Motor neuron (in vitro differentiated cells): ENCODE data around the gene RNF32. TPM values are rescaled to one million over a fixed set of nuclear protein-coding genes. Genes with fewer than 3 reads are reported as not detected.
"Not testable (repeated sequence)": the region's sequence is repeated elsewhere in the genome, so short reads cannot be mapped to it uniquely, and the experiment has no call there.

Experiments
- ATAC-seq, 8 experiments: fragments of 200-7000 bp; cut with Tn5 transposase; replicated peaks in 6 of 8; 2 replicates each; pipeline ENCODE4 v1.8.0; 2021; ENCODE audit warnings: mild to moderate bottlenecking in 8 of 8, moderate library complexity in 8 of 8
- H3K27ac ChIP-seq, 2 donors: fragments of 250-450 bp; sonication (Bioruptor Pico); 2 replicates each; pipeline ENCODE4 v1.9.0; 2021; ENCODE audit warnings: antibody characterized with exemption in 2 of 2, mild to moderate bottlenecking in 2 of 2, moderate library complexity in 1 of 2
- H3K4me1 ChIP-seq, 2 donors: fragments of 250-450 bp; sonication (Bioruptor Pico); replicated peaks in 1 of 2; 2 replicates each; pipeline ENCODE4 v1.6.1; 2021; ENCODE audit warnings: antibody characterized with exemption in 2 of 2, mild to moderate bottlenecking in 2 of 2, moderate library complexity in 1 of 2
- H3K4me3 ChIP-seq, 5 donors: fragments of 250-450 bp; sonication (Bioruptor Pico); 2 replicates each; pipeline ENCODE4 v1.9.0; 2021; ENCODE audit warnings: antibody characterized with exemption in 5 of 5, mild to moderate bottlenecking in 5 of 5, moderate library complexity in 4 of 5
- WGBS, 10 experiments: fragments of 450-650 bp; shearing (Covaris generic); methylation state at CpG; one replicate each; pipeline ENCODE4 v1.0.0; 2022; 5-methylcytosine and 5-hydroxymethylcytosine counted together
- in situ Hi-C, 9 experiments: fragments of 400-800 bp; cut with MboI; loops; one replicate each; pipeline ENCODE4 v1.15.0; 2021; ENCODE audit warnings: low sequenced_read_pairs in 9 of 9, low pct_unique_long_range_greater_than_20kb in 2 of 9; ENCODE audit not compliant: unreplicated experiment in 9 of 9
- total RNA-seq, 8 experiments: library from RNA; unstranded; fragments of 300-600 nt; gene quantifications; 2 replicates each; pipeline versions ENCODE4 v1.2.3 to v1.2.4, GENCODE V29; 2022

Gene RNF32
- total RNA-seq, 8 experiments from 2014 or later = 3.1 to 6.9 (median 5.0) TPM

DNA sequence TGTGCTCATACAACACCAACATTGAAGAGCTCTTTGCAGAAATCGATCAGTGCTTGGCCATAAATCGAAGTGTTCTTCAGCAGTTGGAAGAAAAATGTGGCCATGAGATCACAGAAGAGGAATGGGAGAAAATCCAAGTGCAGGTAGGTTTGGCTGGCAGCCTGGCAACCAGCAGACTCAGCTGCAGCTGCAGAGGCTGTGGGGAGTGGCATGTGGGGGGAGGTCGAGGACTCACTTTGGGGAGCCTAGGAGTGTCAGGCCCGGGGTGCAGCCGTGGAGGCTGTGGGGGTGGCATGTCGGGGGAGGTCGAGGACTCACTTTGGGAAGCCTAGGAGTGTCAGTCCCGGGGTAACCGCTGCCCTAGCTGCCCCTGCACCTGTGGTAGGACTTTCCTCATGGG, 35.1 kb downstream of the RNF32 start:
- H3K4me1 ChIP-seq = no peaks in the 10 kb centered on the region
- H3K27ac ChIP-seq = no peak overlapping the region
- in situ Hi-C loops = no loop called here
- ATAC-seq = no peak
- H3K4me3 ChIP-seq = no peak overlapping the region
- 81 to 100% (median 94%) methylated on average over 1 to 2 of the region's 9 CpGs; no CpG with 5 or more reads in 5 of the 10 experiments for WGBS, 10 experiments

DNA sequence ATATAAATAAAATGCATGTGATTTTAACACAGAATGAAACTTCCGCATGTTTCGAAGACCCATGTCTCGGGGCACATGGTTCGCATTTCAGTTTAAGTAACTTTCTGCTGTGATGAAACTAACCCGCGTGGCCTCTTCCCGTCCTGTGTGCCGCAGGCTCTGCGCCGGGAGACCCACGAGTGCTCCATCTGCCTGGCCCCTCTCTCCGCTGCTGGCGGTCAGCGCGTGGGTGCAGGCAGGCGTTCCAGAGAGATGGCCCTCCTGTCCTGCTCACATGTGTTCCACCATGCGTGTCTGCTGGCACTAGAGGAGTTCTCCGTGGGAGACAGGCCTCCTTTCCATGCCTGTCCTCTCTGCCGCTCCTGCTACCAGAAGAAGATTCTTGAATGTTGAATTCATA, 35.7 kb downstream of the RNF32 start:
- Histone ChIP-seq H3K4me1 (no peaks in the 10 kb centered on the region), H3K4me3 (no peak overlapping the region), H3K27ac (no peak overlapping the region)
- in situ Hi-C loops = no loop called here
- 87 to 100% (median 92%) methylated on average over 1 to 11 of the region's 19 CpGs; no CpG with 5 or more reads in 4 of the 10 experiments for WGBS, 10 experiments
- no peak for ATAC-seq

GRCh38 chr7:156677374-156678054, 36.9 kb downstream of the RNF32 start:
- Histone ChIP-seq H3K4me3 (no peak overlapping the region), H3K27ac (no peak overlapping the region), H3K4me1 (no peaks in the 10 kb centered on the region)
- 99 to 100% (median 100%) methylated on average over 1 to 9 of the region's 9 CpGs; no CpG with 5 or more reads in 2 of the 10 experiments for WGBS, 10 experiments
- in situ Hi-C loops = no loop called here
- ATAC-seq = peak in 3 of 8 experiments; percentile 48 to 84 (median 63)

GRCh38 chr7:156680281-156680680, 39.7 kb downstream of the RNF32 start:
- Histone ChIP-seq H3K4me1 (no peaks in the 10 kb centered on the region), H3K27ac (no peak overlapping the region), H3K4me3 (no peak overlapping the region)
- 29 to 100% (median 78%) methylated on average over 1 of the region's 1 CpG; no CpG with 5 or more reads in 4 of the 10 experiments for WGBS, 10 experiments
- in situ Hi-C loops = no loop called here
- ATAC-seq = peak in 1 of 8 experiments; percentile 53

GRCh38 chr7:156682928-156683327, 42.4 kb downstream of the RNF32 start:
- H3K27ac ChIP-seq = no peak overlapping the region
- peak in 3 of 8 experiments; percentile 60 to 77 (median 63) for ATAC-seq
- WGBS, 10 experiments = 7 to 100% (median 71%) methylated on average over 1 to 2 of the region's 2 CpGs; no CpG with 5 or more reads in 3 of the 10 experiments
- H3K4me1 ChIP-seq = no peaks in the 10 kb centered on the region
- in situ Hi-C loops = no loop called here
- no peak overlapping the region for H3K4me3 ChIP-seq

DNA sequence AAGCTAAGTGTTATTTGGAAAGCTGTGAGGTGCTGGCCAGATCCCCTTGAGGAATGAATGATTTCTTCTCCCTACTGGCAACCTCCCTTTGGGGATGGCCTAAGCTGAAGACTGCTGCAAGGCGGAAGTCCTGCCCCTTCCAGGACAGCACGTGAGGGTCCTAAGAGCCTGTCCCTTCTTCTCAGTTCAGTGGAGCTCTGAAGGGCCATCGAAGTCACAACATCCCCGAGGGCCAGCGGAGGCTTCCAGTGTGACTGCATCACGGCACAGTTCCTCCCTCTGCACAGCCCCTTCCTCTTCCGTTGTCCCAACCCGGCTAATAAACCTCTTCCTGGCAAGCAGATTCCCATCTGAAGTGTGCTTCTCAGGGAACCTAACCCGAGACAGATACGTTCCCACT, 43.7 kb downstream of the RNF32 start:
- in situ Hi-C loops = no loop called here
- no peaks in the 10 kb centered on the region for H3K4me1 ChIP-seq
- peak in 1 of 8 experiments; percentile 7 for ATAC-seq
- no peak overlapping the region for H3K4me3 ChIP-seq
- no peak overlapping the region for H3K27ac ChIP-seq
- 70 to 100% (median 90%) methylated on average over 1 to 8 of the region's 10 CpGs; no CpG with 5 or more reads in 3 of the 10 experiments for WGBS, 10 experiments

GRCh38 chr7:156684661-156685060, 44.1 kb downstream of the RNF32 start:
- H3K4me1 ChIP-seq = no peaks in the 10 kb centered on the region
- 75 to 100% (median 82%) methylated on average over 1 to 3 of the region's 4 CpGs; no CpG with 5 or more reads in 3 of the 10 experiments for WGBS, 10 experiments
- in situ Hi-C loops = no loop called here
- H3K4me3 ChIP-seq = no peak overlapping the region
- H3K27ac ChIP-seq = no peak overlapping the region
- no peak for ATAC-seq

DNA sequence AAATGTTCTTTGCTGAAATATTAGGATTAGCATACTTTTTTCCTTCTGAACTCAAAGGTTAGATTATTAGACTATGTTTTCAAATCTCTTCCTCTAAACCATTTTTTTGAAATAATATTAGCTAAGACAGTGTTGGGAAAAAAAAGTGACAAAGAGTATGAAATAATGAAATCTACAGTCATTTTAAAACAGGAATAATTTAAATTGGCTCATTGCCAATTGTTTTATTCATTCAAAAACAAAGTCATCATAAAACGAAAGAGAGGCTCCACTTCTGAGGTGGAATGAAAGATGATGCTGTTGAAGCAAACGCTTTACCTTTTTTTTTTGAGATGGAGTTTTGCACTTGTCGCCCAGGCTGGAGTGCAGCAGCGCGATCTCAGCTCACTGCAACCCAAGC, 51.2 kb downstream of the RNF32 start:
- Histone ChIP-seq H3K4me1 (no peaks in the 10 kb centered on the region), H3K27ac (no peak overlapping the region), H3K4me3 (no peak overlapping the region)
- ATAC-seq = no peak
- 65 to 100% (median 83%) methylated on average over 1 to 5 of the region's 5 CpGs for WGBS, 10 experiments
- in situ Hi-C loops = no loop called here

DNA sequence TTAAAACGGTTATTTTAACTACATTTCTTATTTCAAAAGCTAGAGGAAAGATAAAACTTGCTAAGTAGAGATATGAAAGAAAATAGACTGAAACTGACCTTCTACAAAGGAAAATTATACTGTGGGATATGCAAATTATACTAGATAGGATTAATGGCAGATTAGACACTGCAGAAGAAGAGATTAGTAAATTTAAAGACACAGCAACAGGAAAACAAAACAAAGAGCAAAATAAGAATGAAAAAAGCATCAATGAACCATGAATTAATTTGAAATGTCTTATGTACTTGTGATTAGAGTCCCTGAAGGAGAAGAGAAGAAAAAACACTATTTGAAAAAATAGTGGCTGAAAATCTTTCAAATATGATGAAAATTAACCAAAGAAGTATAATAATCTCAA, 52.3 kb downstream of the RNF32 start:
- H3K27ac ChIP-seq = no peak overlapping the region
- no peak overlapping the region for H3K4me3 ChIP-seq
- in situ Hi-C loops = no loop called here
- WGBS, 10 experiments = 27 to 100% (median 78%) methylated on average over 1 of the region's 1 CpG; no CpG with 5 or more reads in 3 of the 10 experiments
- no peak for ATAC-seq
- H3K4me1 ChIP-seq = no peaks in the 10 kb centered on the region

GRCh38 chr7:156693627-156694026, 53.1 kb downstream of the RNF32 start:
- no peak for ATAC-seq
- no peak overlapping the region for H3K27ac ChIP-seq
- no peaks in the 10 kb centered on the region for H3K4me1 ChIP-seq
- H3K4me3 ChIP-seq = no peak overlapping the region
- in situ Hi-C loops = no loop called here
- WGBS, 10 experiments = 60 to 100% (median 93%) methylated on average over 1 to 3 of the region's 3 CpGs; no CpG with 5 or more reads in 1 of the 10 experiments

- 70 to 100% (median 97%) methylated on average over 1 to 7 of the region's 9 CpGs; no CpG with 5 or more reads in 1 of the 10 experiments for WGBS, 10 experiments
- H3K4me1 ChIP-seq, in situ Hi-C loops, H3K27ac ChIP-seq, ATAC-seq, H3K4me3 ChIP-seq: not testable (repeated sequence)
These were observed 56.7 kb downstream of the RNF32 start for GRCh38 chr7:156697283-156697682.

DNA sequence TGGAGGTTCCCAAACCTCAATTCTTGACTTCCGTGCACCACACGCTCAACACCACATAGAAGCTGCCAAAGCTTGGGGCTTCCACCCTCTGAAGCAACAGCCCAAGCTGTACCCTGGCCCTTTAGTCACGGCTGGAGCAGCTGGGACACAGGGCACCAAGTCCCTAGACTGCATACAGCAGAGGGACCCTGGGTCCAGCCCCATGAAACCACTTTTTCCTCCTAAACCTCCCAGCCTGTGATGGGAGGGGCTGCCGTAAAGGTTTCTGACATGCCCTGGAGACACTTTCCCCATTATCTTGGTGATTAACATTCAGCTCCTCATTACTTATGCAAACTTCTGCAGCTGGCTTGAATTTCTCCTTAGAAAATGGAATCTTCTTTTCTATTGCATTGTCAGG, 57.9 kb downstream of the RNF32 start:
- in situ Hi-C loops, H3K4me1 ChIP-seq, H3K27ac ChIP-seq, ATAC-seq, H3K4me3 ChIP-seq: not testable (repeated sequence)
- 40 to 100% (median 100%) methylated on average over 1 to 4 of the region's 4 CpGs; no CpG with 5 or more reads in 5 of the 10 experiments for WGBS, 10 experiments

GRCh38 chr7:156701787-156702186, 61.2 kb downstream of the RNF32 start:
- ATAC-seq, in situ Hi-C loops, H3K27ac ChIP-seq, H3K4me1 ChIP-seq, H3K4me3 ChIP-seq: not testable (repeated sequence)
- 80 to 100% (median 83%) methylated on average over 1 of the region's 1 CpG; no CpG with 5 or more reads in 5 of the 10 experiments for WGBS, 10 experiments

DNA sequence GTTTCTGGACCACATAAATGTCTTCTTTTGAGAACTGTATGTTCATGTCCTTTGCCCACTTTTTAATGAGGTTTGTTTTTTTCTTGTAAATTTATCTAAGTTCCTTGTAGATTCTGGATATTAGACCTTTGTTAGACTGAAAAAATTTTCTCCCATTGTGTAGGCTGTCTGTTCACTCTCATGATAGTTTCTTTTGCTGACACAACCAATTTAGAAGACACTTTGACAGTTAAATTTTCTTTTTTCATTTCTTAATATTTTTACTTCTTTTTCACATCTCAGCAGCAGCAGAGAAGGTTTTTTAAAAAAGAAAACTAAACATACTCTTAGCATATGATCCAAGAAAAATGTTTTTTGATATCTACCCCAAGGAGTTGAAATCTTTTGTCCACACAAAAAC, 61.8 kb downstream of the RNF32 start:
- in situ Hi-C loops = no loop called here
- H3K4me1 ChIP-seq = no peaks in the 10 kb centered on the region
- no peak for ATAC-seq
- H3K4me3 ChIP-seq = no peak overlapping the region
- no peak overlapping the region for H3K27ac ChIP-seq
